ENCODE measurements around the gene KRTAP19-6. TPM values are rescaled to one million over a fixed set of nuclear protein-coding genes. Genes with fewer than 3 reads are reported as not detected.
"Not testable (repeated sequence)": the region's sequence is repeated elsewhere in the genome, so short reads cannot be mapped to it uniquely, and the experiment has no call there.

The KRTAP19-6 gene
- total and polyA plus RNA-seq, 2 donors (not counting 1 experiment from before 2014, with no cell fraction given): not detected

GRCh38 chr21:30515681-30516080 is 26.0 kb downstream of the KRTAP19-6 start:
- Histone ChIP-seq H3K4me2 (replicated peaks; ENCODE audit: low read depth, low read length, poor library complexity, severe bottlenecking) (no peak overlapping the region), H3K36me3 (replicated peaks in 1 of 2; ENCODE audit: control extremely low read depth in 1 of 2, control insufficient read depth in 1 of 2, extremely low read depth in 1 of 2, insufficient read depth in 2 of 2, low read length in 1 of 2) (no peaks in the 10 kb centered on the region), H3K9ac (ENCODE audit: low read length) (no peak overlapping the region), H3K27ac (ENCODE audit: low read length in 2 of 2) (no peak overlapping the region), H3K9me3 (ENCODE audit: control extremely low read depth in 1 of 3, control insufficient read depth in 2 of 3, insufficient read depth in 1 of 3, low read length in 2 of 3) (peaks cover 1 to 3% (median 2%) of the 10 kb centered on the region in 3 donors), H3K79me2 (ENCODE audit: control insufficient read depth, insufficient read depth, low read length) (no peaks in the 10 kb centered on the region), H2AFZ (ENCODE audit: insufficient read depth, low read depth, low read length, poor library complexity, severe bottlenecking) (no peak overlapping the region), H3K4me1 (ENCODE audit: control insufficient read depth in 2 of 2, insufficient read depth in 2 of 2, low read length in 2 of 2) (no peaks in the 10 kb centered on the region), H3K27me3 (replicated peaks in 1 of 4; ENCODE audit: control extremely low read depth in 1 of 4, control insufficient read depth in 3 of 4, insufficient read depth in 4 of 4, low read length in 3 of 4) (no peaks in the 10 kb centered on the region), H3K4me3 (ENCODE audit: control extremely low read depth in 1 of 5, extremely low read depth in 1 of 5, insufficient read depth in 1 of 5, low read depth in 2 of 5, low read length in 4 of 5) (no peak overlapping the region), H4K20me1 (ENCODE audit: control insufficient read depth, insufficient read depth, low read length, poor library complexity, severe bottlenecking) (no peaks in the 10 kb centered on the region)
- POLR2A ChIA-PET: no interaction called here
- no peaks in the 10 kb centered on the region for H3K27me3 Mint-ChIP-seq
- no peak for TF ChIP-seq EZH2 (IDR thresholded peaks at IDR 0.05; ENCODE audit: borderline replicate concordance, insufficient read depth, low read depth, low read length, poor library complexity, severe bottlenecking)
- no peak for TF ChIP-seq CTCF (IDR thresholded peaks at IDR 0.05)
- DNase-seq (no peak), ATAC-seq (ENCODE audit: low read depth) (no peak)
- intact Hi-C loops (cut with micrococcal nuclease): no loop called here
- H3K4me1 Mint-ChIP-seq: no peaks in the 10 kb centered on the region
- 100% methylated on average over 1 of the region's 1 CpG for WGBS (ENCODE audit: insufficient coverage)
- CTCF ChIA-PET: no interaction called here
- H3K9me3 Mint-ChIP-seq (ENCODE audit: insufficient read depth): no peaks in the 10 kb centered on the region
- H3K27ac Mint-ChIP-seq: no peak overlapping the region
- H3K4me3 Mint-ChIP-seq: no peak overlapping the region

GRCh38 chr21:30505621-30506205 is 36.0 kb downstream of the KRTAP19-6 start:
- H3K27me3 ChIP-seq (replicated peaks in 1 of 4; ENCODE audit: control extremely low read depth in 1 of 4, control insufficient read depth in 3 of 4, insufficient read depth in 4 of 4, low read length in 3 of 4); H3K27ac ChIP-seq (ENCODE audit: low read length in 2 of 2); H3K79me2 ChIP-seq (ENCODE audit: control insufficient read depth, insufficient read depth, low read length); H4K20me1 ChIP-seq (ENCODE audit: control insufficient read depth, insufficient read depth, low read length, poor library complexity, severe bottlenecking); H3K9ac ChIP-seq (ENCODE audit: low read length); H3K9me3 ChIP-seq (ENCODE audit: control extremely low read depth in 1 of 3, control insufficient read depth in 2 of 3, insufficient read depth in 1 of 3, low read length in 2 of 3); H3K4me3 ChIP-seq (ENCODE audit: control extremely low read depth in 1 of 5, extremely low read depth in 1 of 5, insufficient read depth in 1 of 5, low read depth in 2 of 5, low read length in 4 of 5); H3K27me3 Mint-ChIP-seq; ATAC-seq (ENCODE audit: low read depth); H3K36me3 ChIP-seq (replicated peaks in 1 of 2; ENCODE audit: control extremely low read depth in 1 of 2, control insufficient read depth in 1 of 2, extremely low read depth in 1 of 2, insufficient read depth in 2 of 2, low read length in 1 of 2); H3K27ac Mint-ChIP-seq; H3K4me1 Mint-ChIP-seq; CTCF ChIA-PET; H3K9me3 Mint-ChIP-seq (ENCODE audit: insufficient read depth); DNase-seq; H3K4me3 Mint-ChIP-seq; H2AFZ ChIP-seq (ENCODE audit: insufficient read depth, low read depth, low read length, poor library complexity, severe bottlenecking); intact Hi-C loops (cut with micrococcal nuclease); POLR2A ChIA-PET; H3K4me2 ChIP-seq (replicated peaks; ENCODE audit: low read depth, low read length, poor library complexity, severe bottlenecking); H3K4me1 ChIP-seq (ENCODE audit: control insufficient read depth in 2 of 2, insufficient read depth in 2 of 2, low read length in 2 of 2): not testable (repeated sequence)
- WGBS (ENCODE audit: insufficient coverage): 36% methylated on average over 3 of the region's 4 CpGs

All from B cell (primary cell).